Liver (tissue), 3 donors: ENCODE data around the gene FOSL2.

Experiments used
- EGR1 ChIP-seq, 2 donors: IDR thresholded peaks; 2 replicates each; pipeline ENCODE4 v1.6.1; 2016 to 2018; ENCODE audit warnings: antibody characterized with exemption in 2 of 2, low read depth in 2 of 2
- GABPA ChIP-seq, 2 donors: IDR thresholded peaks in 1 of 2; conservative IDR thresholded peaks in 1 of 2; 2 replicates each; pipeline ENCODE4 v1.6.1; 2016; ENCODE audit warnings: antibody characterized with exemption in 2 of 2, mild to moderate bottlenecking in 1 of 2, moderate library complexity in 1 of 2
- MAX ChIP-seq: IDR thresholded peaks from 2 replicates; pipeline ENCODE4 v1.6.1; 2016; ENCODE audit warnings: antibody characterized with exemption
- RAD21 ChIP-seq, 2 donors: IDR thresholded peaks; 2 replicates each; pipeline ENCODE4 v1.6.1; 2016; ENCODE audit warnings: antibody characterized with exemption in 2 of 2, mild to moderate bottlenecking in 2 of 2
- REST ChIP-seq: IDR thresholded peaks from 2 replicates; pipeline ENCODE4 v1.6.1; 2016; ENCODE audit warnings: antibody characterized with exemption, mild to moderate bottlenecking
- SP1 ChIP-seq: IDR thresholded peaks from 2 replicates; pipeline ENCODE4 v1.6.1; 2018; ENCODE audit warnings: antibody characterized with exemption, mild to moderate bottlenecking
- TAF1 ChIP-seq: conservative IDR thresholded peaks from 2 replicates; pipeline ENCODE4 v1.6.1; 2016; ENCODE audit warnings: antibody characterized with exemption, mild to moderate bottlenecking
- YY1 ChIP-seq: IDR thresholded peaks from 2 replicates; pipeline ENCODE4 v1.6.1; 2016; ENCODE audit warnings: antibody characterized with exemption, mild to moderate bottlenecking
- TF ChIP-seq, protein P1 (sequence below): fragments of 150-350 bp; IDR thresholded peaks from 2 replicates; pipeline ENCODE4 v1.5.1; 2017; ENCODE audit warnings: improper control_type of control experiment, low read depth, low read length; ENCODE audit not compliant: missing input control
- TF ChIP-seq, protein P2 (sequence below): IDR thresholded peaks from 2 replicates; pipeline ENCODE4 v1.6.1; 2016; ENCODE audit warnings: antibody characterized with exemption
- donor health status: healthy.
- donor health status: healthy.

- TF ChIP-seq, protein P1, sequence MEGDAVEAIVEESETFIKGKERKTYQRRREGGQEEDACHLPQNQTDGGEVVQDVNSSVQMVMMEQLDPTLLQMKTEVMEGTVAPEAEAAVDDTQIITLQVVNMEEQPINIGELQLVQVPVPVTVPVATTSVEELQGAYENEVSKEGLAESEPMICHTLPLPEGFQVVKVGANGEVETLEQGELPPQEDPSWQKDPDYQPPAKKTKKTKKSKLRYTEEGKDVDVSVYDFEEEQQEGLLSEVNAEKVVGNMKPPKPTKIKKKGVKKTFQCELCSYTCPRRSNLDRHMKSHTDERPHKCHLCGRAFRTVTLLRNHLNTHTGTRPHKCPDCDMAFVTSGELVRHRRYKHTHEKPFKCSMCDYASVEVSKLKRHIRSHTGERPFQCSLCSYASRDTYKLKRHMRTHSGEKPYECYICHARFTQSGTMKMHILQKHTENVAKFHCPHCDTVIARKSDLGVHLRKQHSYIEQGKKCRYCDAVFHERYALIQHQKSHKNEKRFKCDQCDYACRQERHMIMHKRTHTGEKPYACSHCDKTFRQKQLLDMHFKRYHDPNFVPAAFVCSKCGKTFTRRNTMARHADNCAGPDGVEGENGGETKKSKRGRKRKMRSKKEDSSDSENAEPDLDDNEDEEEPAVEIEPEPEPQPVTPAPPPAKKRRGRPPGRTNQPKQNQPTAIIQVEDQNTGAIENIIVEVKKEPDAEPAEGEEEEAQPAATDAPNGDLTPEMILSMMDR: no peak
- no peak for TF ChIP-seq RAD21 (IDR thresholded peaks at IDR 0.05)
- no peak for TF ChIP-seq EGR1 (IDR thresholded peaks at IDR 0.05; ENCODE audit: low read depth in 2 of 2)
- no peak for TF ChIP-seq GABPA (IDR thresholded peaks at IDR 0.05 in 1 of 2, conservative IDR thresholded peaks at IDR 0.05 in 1 of 2)
- no peak for TF ChIP-seq MAX
- no peak for TF ChIP-seq REST
- TF ChIP-seq SP1: no peak
- no peak for TF ChIP-seq YY1
- no peak for TF ChIP-seq TAF1
- TF ChIP-seq, protein P2, sequence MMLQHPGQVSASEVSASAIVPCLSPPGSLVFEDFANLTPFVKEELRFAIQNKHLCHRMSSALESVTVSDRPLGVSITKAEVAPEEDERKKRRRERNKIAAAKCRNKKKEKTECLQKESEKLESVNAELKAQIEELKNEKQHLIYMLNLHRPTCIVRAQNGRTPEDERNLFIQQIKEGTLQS: no peak
These were observed 37.1 kb downstream of the FOSL2 start for GRCh38 chr2:28429636-28430376.
